GM18526 (cell line): ENCODE measurements around the gene CSK.

ENCODE experiments used
- POLR2A ChIP-seq: IDR thresholded peaks from 3 replicates; pipeline ENCODE4 v1.6.1; 2011; ENCODE audit not compliant: insufficient read length; ENCODE audit errors: extremely low read depth

CSK gene

DNA sequence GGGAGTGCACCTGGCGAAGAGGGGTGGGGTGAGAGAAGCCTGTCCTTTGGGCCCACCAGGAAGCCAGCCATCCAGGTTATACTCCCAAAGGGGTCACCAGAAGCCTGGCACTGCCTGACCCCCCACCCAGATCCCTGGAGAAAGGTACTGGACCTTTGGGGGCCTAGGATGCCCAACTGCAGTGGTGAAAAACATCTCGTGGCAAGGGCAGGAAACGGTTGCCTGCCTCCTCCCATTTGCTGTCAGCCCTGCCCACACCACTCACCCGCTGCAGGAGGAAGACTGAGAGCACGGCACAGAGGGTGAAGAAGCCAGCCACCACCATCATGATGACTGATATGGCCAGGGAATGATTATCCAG, 63.3 kb downstream of the CSK start:
- TF ChIP-seq POLR2A = no peak

DNA sequence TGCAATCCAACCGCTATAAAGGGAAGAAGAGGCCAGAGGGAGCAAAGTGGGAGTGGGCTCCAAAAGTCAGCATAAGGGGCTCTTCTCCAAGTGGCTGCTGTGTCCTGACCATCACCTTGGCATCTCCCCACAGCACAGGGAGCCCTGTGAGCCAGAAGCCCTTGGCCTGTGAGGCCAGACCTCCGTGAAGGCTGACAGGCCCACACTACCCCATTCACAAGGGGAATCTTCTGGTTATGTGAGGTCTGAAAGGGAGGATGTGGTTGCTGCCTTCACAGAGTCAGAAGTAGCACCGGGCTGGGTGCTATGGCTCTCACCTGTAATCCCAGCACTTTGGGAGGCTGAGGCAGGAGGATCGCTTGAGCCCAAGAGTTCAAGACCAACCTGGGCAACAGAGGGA, 63.7 kb downstream of the CSK start:
- no peak for TF ChIP-seq POLR2A

DNA sequence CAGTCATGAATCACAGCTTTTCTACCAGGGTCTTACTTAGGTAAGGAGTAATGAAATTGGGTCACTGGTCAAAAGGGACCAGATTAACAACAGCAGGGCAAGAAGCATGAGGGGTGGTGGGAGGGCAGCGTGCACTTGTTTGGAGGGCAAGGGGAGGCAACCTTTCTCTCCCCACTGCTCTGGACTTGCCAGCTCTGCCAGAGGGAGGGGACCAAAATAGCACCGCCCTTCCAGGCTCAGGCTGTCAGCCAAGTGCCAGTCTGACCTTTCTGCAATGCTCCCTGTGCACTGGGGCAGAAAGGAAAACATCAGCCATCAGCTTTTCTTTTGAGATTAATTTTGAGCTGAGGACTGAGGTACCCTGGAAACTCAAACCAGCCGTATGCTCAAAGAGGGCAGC, 65.6 kb downstream of the CSK start:
- no peak for TF ChIP-seq POLR2A

DNA sequence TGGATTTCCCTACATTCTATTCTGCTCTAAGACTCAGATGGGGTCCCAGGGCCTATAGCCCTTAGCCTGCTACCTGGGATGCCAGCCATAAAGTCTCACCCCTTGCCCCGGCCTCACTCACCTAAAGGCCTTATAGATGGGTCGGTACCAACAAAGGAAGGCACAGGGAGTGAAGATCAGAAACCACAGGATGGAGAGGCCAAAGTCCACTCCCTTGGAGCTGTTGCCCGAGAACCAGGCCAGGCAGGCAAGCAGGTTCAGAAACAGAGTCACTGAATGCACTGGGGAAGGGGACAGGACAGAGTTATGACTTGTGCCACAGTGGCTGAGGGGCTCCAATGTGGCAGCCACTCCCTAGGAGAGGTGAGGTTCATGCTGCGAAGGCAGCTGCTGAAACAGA, 68.5 kb downstream of the CSK start:
- TF ChIP-seq POLR2A = no peak

DNA sequence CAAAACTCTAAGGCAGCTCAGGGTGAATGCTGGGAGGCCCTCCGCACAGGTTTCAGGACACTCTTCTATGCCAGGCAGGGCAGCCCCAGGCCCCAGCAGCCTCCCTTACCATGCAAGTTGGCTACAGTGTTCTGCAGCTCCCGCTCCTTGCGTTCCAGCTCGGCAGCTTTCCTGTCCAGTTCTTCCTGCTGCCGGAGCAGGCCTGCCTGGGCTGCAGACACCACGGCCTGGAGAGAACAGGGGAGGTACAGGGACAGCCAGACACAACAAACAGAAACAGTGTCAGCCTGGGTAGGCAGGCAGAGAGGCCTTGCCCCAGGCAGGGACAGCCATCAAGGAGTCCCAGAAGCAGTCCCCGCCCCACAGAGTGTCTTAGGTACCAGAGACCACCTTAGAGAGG, 70.1 kb downstream of the CSK start:
- TF ChIP-seq POLR2A = no peak
